Ectodermal cell (in vitro differentiated cells): ENCODE data around the gene CEP112.

ENCODE experiments used
- H3K27ac ChIP-seq: 2 replicates; pipeline ENCODE4 v1.7.0; 2013; ENCODE audit warnings: mild to moderate bottlenecking, low read depth, low read length; ENCODE audit not compliant: insufficient read depth, poor library complexity, severe bottlenecking
- H3K27me3 ChIP-seq: 2 replicates; pipeline ENCODE4 v1.7.0; 2013; ENCODE audit warnings: mild to moderate bottlenecking, low read length; ENCODE audit not compliant: insufficient read depth, control insufficient read depth, poor library complexity, severe bottlenecking
- H3K36me3 ChIP-seq: one replicate; pipeline ENCODE4 v1.7.0; 2013; ENCODE audit warnings: low read length; ENCODE audit not compliant: control insufficient read depth, insufficient read depth
- H3K4me1 ChIP-seq: one replicate; pipeline ENCODE4 v1.7.0; 2013; ENCODE audit warnings: low read length; ENCODE audit not compliant: control insufficient read depth, insufficient read depth
- H3K4me3 ChIP-seq: 2 replicates; pipeline ENCODE4 v1.7.0; 2013; ENCODE audit warnings: low read depth, low read length, control low read depth; ENCODE audit not compliant: insufficient read depth
- H3K9me3 ChIP-seq: 2 replicates; pipeline ENCODE4 v1.7.0; 2013; ENCODE audit warnings: mild to moderate bottlenecking, low read length, moderate library complexity; ENCODE audit not compliant: control insufficient read depth
- WGBS, 2 experiments: methylation state at CpG; one replicate each; pipeline ENCODE4 v1.1.7; 2013; ENCODE audit warnings: missing lambda C conversion rate in 2 of 2; 5-methylcytosine and 5-hydroxymethylcytosine counted together

Gene CEP112

DNA sequence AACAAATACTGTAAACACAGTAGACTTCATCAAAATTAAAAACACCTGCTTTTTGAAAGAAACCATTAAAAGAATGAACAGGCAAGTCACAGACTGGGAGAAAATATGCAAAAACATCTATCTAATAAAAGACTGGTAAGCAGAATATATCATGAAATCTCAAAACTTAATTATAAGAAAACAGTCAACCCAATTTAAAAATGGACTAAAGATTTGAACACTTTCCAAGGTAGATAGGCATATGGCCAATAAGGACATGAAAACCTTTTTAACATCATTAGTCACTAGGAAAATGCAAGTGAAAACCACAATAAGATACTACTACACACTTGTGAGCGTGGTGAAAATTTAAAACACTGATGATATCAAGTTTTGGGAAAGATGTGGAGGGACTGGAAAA, 218.7 kb downstream of the CEP112 start:
- no peaks in the 10 kb centered on the region for H3K27me3 ChIP-seq
- H3K36me3 ChIP-seq: no peaks in the 10 kb centered on the region
- peaks cover 3% of the 10 kb centered on the region for H3K4me1 ChIP-seq
- WGBS, 2 experiments: 33 to 90% methylated on average over 1 of the region's 1 CpG
- no peak overlapping the region for H3K4me3 ChIP-seq
- no peaks in the 10 kb centered on the region for H3K9me3 ChIP-seq
- H3K27ac ChIP-seq: no peak overlapping the region

GRCh38 chr17:65967372-65967771, 224.6 kb downstream of the CEP112 start:
- Histone ChIP-seq H3K9me3 (no peaks in the 10 kb centered on the region), H3K27me3 (no peaks in the 10 kb centered on the region), H3K36me3 (no peaks in the 10 kb centered on the region), H3K27ac (no peak overlapping the region), H3K4me3 (no peak overlapping the region), H3K4me1 (no peaks in the 10 kb centered on the region)
- 95% methylated on average over 2 of the region's 2 CpGs; no CpG with 5 or more reads in 1 of the 2 experiments for WGBS, 2 experiments

DNA sequence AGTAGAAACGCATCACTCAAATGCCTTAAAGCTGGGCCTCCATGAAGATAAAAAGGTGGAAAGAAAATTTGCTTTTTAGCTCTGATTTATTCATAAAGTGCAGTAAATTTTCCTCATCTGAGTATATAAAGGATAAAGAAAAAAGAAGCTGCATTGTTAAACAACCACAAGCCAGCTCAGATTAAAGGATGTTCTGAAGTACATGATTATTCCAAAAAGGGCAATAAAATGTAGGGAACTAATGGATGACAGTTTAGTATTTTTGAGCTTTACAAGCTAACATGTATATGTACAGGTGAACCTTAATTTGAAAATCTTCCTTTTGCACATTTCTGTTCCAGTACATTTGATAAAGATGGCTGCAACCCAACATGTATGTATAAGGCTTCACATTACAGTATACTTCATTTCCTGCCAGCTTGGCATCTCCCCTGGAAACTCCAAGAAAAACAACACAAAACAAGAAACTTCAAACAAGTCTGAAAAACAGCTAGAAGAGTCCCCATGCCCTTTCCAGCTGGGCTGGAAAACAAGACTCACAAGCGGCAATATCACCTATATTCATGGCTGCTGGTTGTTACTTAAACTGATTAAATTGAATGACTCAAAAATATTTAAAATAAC, 225.7 kb downstream of the CEP112 start:
- Histone ChIP-seq H3K9me3 (no peaks in the 10 kb centered on the region), H3K27me3 (no peaks in the 10 kb centered on the region), H3K4me1 (no peaks in the 10 kb centered on the region), H3K4me3 (no peak overlapping the region), H3K36me3 (no peaks in the 10 kb centered on the region), H3K27ac (no peak overlapping the region)
- 91 to 98% methylated on average over 2 of the region's 2 CpGs for WGBS, 2 experiments

GRCh38 chr17:65963179-65963578, 228.8 kb downstream of the CEP112 start:
- Histone ChIP-seq H3K36me3 (peaks cover 10% of the 10 kb centered on the region), H3K27ac (no peak overlapping the region), H3K9me3 (peaks cover 3% of the 10 kb centered on the region), H3K4me1 (no peaks in the 10 kb centered on the region), H3K4me3 (no peak overlapping the region), H3K27me3 (no peaks in the 10 kb centered on the region)
- 96 to 100% methylated on average over 2 to 3 of the region's 3 CpGs for WGBS, 2 experiments

DNA sequence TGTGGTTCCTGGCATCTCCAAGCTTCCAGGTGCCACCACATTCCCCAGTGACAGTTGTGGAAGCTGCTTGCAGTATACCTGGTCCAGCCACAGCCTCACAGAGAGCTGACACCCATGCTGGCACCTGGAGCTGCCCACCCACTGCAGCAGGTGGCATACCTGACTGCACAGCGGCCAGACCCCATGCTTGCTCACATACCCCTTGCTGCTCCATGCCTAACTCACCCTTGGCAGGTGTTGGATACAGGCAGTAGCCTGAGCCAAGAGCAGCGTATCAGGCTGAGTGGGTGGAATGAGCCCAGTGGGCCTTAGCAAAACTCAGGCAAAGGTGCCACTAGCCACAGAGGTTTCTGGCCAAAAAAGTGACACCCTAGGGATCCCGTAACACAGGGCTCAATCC, 232.3 kb downstream of the CEP112 start:
- H3K27ac ChIP-seq: no peak overlapping the region
- no peak overlapping the region for H3K4me3 ChIP-seq
- H3K9me3 ChIP-seq: peaks cover 3% of the 10 kb centered on the region
- WGBS, 2 experiments: 85 to 96% methylated on average over 3 of the region's 3 CpGs
- H3K27me3 ChIP-seq: no peaks in the 10 kb centered on the region
- H3K4me1 ChIP-seq: no peaks in the 10 kb centered on the region
- H3K36me3 ChIP-seq: peaks cover 11% of the 10 kb centered on the region

DNA sequence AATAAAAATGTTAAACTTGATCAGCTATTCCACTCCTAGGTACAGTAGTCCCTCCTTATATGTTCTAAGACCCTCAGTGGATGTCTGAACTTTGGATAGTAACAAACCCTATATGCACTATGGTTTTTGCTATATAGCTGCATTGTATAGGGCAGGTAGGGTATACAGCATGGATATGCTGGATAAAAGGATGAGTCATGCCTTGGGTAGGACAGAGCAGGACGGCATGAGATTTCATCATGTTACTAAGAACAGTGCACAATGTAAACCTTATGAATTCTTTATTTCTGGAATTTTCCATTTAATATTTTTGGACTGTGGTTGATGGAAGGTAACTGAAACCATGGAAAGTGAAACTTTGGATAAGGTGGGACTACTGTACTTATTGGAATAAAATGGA, 235.1 kb downstream of the CEP112 start:
- Histone ChIP-seq H3K4me3 (no peak overlapping the region), H3K27ac (no peak overlapping the region), H3K9me3 (peaks cover 3% of the 10 kb centered on the region), H3K27me3 (no peaks in the 10 kb centered on the region), H3K36me3 (peaks cover 11% of the 10 kb centered on the region), H3K4me1 (no peaks in the 10 kb centered on the region)
- 87 to 100% methylated on average over 1 of the region's 1 CpG for WGBS, 2 experiments

GRCh38 chr17:65954148-65954449, 237.8 kb downstream of the CEP112 start:
- Histone ChIP-seq H3K9me3 (peaks cover 2% of the 10 kb centered on the region), H3K27ac (no peak overlapping the region), H3K4me3 (no peak overlapping the region), H3K36me3 (peaks cover 10% of the 10 kb centered on the region), H3K27me3 (no peaks in the 10 kb centered on the region), H3K4me1 (no peaks in the 10 kb centered on the region)
- 60 to 62% methylated on average over 2 of the region's 2 CpGs for WGBS, 2 experiments

GRCh38 chr17:65953316-65954147, 238.4 kb downstream of the CEP112 start:
- 83 to 86% methylated on average over 11 of the region's 11 CpGs for WGBS, 2 experiments
- H3K9me3 ChIP-seq: no peaks in the 10 kb centered on the region
- no peaks in the 10 kb centered on the region for H3K27me3 ChIP-seq
- no peak overlapping the region for H3K4me3 ChIP-seq
- no peak overlapping the region for H3K27ac ChIP-seq
- peaks cover 5% of the 10 kb centered on the region for H3K36me3 ChIP-seq
- H3K4me1 ChIP-seq: no peaks in the 10 kb centered on the region

GRCh38 chr17:65952586-65952985, 239.3 kb downstream of the CEP112 start:
- Histone ChIP-seq H3K4me1 (no peaks in the 10 kb centered on the region), H3K4me3 (no peak overlapping the region), H3K27ac (no peak overlapping the region), H3K9me3 (no peaks in the 10 kb centered on the region), H3K36me3 (no peaks in the 10 kb centered on the region), H3K27me3 (no peaks in the 10 kb centered on the region)
- WGBS, 2 experiments: 96 to 100% methylated on average over 1 of the region's 1 CpG

- H3K4me1 ChIP-seq: no peaks in the 10 kb centered on the region
Measured at GRCh38 chr17:65952015-65952414, 239.9 kb downstream of the CEP112 start.

More at GRCh38 chr17:65952015-65952414, 239.9 kb downstream of the CEP112 start:
- Histone ChIP-seq H3K36me3 (no peaks in the 10 kb centered on the region), H3K9me3 (no peaks in the 10 kb centered on the region), H3K27me3 (no peaks in the 10 kb centered on the region), H3K4me3 (no peak overlapping the region), H3K27ac (no peak overlapping the region)
